ENCODE data around the gene PRKCH. TPM values are rescaled to one million over a fixed set of nuclear protein-coding genes. Genes with fewer than 3 reads are reported as not detected.

The PRKCH gene
- total RNA-seq, 1 experiment from 2014 or later = 12.4 TPM

DNA sequence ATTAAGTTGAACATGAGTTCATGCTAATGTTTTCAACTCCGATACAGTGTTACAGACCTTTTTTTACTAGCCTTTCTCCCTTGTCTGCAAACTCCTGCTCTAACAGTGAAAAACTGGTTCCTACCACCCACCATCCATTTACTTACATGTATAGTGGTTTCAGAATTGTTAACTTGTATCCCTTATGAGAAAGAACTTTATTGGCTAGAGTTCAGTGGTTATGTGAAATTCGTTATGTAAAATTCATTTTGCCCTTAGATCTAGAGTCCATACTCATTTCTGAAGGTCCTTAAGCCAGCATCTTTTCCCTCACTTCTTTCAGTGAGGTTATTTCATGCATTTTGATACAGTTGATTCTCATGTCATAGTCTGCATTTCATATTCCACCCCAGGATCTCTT lies 51.0 kb downstream of the PRKCH start:
- BruUV-seq (replicated peaks) = no TSS peak
- CTCF ChIA-PET = no interaction called here
- no peaks in the 10 kb centered on the region for H3K27me3 Mint-ChIP-seq (ENCODE audit: insufficient read depth, unreplicated experiment)

DNA sequence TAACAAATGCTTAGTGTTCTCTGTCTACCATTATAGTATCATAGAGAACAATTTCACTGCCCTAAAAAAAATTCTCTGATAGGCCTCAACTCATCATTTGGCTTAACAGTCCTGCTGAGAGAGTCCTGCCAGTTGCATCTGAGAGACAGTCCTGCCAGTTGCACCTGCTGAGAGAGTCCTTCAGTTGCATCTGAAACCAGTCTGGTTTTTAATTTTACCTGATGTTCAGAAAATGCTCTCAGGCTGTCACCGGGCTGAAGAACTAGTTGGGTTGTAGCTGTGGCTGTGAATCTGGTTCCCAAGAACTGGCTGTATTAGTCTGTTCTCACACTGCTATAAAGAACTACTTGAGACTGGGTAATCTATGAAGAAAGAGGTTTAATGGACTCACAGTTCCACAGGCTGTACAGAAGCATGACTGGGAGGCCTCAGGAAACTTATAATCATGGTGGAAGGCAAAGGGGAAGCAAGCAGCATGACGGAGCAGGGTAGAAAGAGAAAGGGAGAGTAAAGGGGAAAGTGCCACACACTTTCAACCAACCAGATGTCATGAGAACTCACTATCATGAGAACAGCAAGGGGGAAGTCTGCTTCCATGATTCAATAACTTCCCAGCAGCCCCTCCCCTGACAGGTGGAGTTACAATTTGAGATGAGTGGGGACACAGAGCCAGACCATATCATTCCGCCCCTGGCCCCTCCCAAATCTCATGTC lies 51.6 kb downstream of the PRKCH start:
- intact Hi-C loops (cut with micrococcal nuclease) = no loop called here
- Mint-ChIP-seq H3K4me1 (ENCODE audit: insufficient read depth, unreplicated experiment) (no peaks in the 10 kb centered on the region), H3K36me3 (ENCODE audit: insufficient read depth, unreplicated experiment) (peaks cover 5% of the 10 kb centered on the region), H3K9me3 (ENCODE audit: unreplicated experiment) (peaks cover 9% of the 10 kb centered on the region), H3K27me3 (ENCODE audit: insufficient read depth, unreplicated experiment) (no peaks in the 10 kb centered on the region), H3K27ac (ENCODE audit: low read depth, unreplicated experiment) (no peak overlapping the region), H3K4me3 (ENCODE audit: unreplicated experiment) (no peak overlapping the region)
- no TSS peak for BruUV-seq (replicated peaks)
- TF ChIP-seq, protein P1, sequence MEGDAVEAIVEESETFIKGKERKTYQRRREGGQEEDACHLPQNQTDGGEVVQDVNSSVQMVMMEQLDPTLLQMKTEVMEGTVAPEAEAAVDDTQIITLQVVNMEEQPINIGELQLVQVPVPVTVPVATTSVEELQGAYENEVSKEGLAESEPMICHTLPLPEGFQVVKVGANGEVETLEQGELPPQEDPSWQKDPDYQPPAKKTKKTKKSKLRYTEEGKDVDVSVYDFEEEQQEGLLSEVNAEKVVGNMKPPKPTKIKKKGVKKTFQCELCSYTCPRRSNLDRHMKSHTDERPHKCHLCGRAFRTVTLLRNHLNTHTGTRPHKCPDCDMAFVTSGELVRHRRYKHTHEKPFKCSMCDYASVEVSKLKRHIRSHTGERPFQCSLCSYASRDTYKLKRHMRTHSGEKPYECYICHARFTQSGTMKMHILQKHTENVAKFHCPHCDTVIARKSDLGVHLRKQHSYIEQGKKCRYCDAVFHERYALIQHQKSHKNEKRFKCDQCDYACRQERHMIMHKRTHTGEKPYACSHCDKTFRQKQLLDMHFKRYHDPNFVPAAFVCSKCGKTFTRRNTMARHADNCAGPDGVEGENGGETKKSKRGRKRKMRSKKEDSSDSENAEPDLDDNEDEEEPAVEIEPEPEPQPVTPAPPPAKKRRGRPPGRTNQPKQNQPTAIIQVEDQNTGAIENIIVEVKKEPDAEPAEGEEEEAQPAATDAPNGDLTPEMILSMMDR (IDR thresholded peaks at IDR 0.05; ENCODE audit: unreplicated experiment) = no peak
- no peak for DNase-seq (ENCODE audit: unreplicated experiment)
- CTCF ChIA-PET = no interaction called here
- POLR2A ChIA-PET = no interaction called here

More for the DNA sequence above, 51.0 kb downstream of the PRKCH start:
- peaks cover 9% of the 10 kb centered on the region for H3K9me3 Mint-ChIP-seq (ENCODE audit: unreplicated experiment)
- H3K27ac Mint-ChIP-seq (ENCODE audit: low read depth, unreplicated experiment) = no peak overlapping the region
- intact Hi-C loops (cut with micrococcal nuclease) = no loop called here
- no peak for DNase-seq (ENCODE audit: unreplicated experiment)
- peaks cover 5% of the 10 kb centered on the region for H3K36me3 Mint-ChIP-seq (ENCODE audit: insufficient read depth, unreplicated experiment)
- POLR2A ChIA-PET = interaction anchor here (1.5 kb wide), 1 partner anchor 25 kb away, joined by 3 read pairs; no protein-coding TSS in a partner anchor
- no peaks in the 10 kb centered on the region for H3K4me1 Mint-ChIP-seq (ENCODE audit: insufficient read depth, unreplicated experiment)
- TF ChIP-seq, protein P1 (IDR thresholded peaks at IDR 0.05; ENCODE audit: unreplicated experiment) = no peak
- H3K4me3 Mint-ChIP-seq (ENCODE audit: unreplicated experiment) = no peak overlapping the region

DNA sequence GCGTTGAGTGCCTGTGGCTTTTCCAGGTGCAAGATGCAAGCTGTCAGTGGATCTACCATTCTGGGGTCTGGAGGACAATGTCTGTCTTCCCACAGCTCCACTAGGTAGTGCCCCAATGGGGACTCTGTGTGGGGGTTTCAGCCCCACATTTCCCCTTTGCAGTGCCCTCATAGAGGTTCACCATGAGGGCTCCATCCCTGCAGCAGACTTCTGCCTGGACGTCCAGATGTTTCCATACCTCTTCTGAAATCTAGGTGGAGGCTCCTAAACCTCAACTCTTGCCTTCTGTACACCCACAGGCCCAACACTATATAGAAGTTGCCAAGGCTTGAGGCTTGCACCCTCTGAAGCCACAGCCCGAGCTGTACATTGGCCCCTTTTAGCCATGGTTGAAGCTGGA lies 52.9 kb downstream of the PRKCH start:
- Mint-ChIP-seq H3K4me1 (ENCODE audit: insufficient read depth, unreplicated experiment) (no peaks in the 10 kb centered on the region), H3K4me3 (ENCODE audit: unreplicated experiment) (no peak overlapping the region), H3K27ac (ENCODE audit: low read depth, unreplicated experiment) (no peak overlapping the region), H3K27me3 (ENCODE audit: insufficient read depth, unreplicated experiment) (no peaks in the 10 kb centered on the region), H3K9me3 (ENCODE audit: unreplicated experiment) (peaks cover 9% of the 10 kb centered on the region), H3K36me3 (ENCODE audit: insufficient read depth, unreplicated experiment) (peaks cover 5% of the 10 kb centered on the region)
- CTCF ChIA-PET = no interaction called here
- TF ChIP-seq, protein P1 (IDR thresholded peaks at IDR 0.05; ENCODE audit: unreplicated experiment) = no peak
- intact Hi-C loops (cut with micrococcal nuclease) = no loop called here
- POLR2A ChIA-PET = no interaction called here
- no TSS peak for BruUV-seq (replicated peaks)
- DNase-seq (ENCODE audit: unreplicated experiment) = no peak

DNA sequence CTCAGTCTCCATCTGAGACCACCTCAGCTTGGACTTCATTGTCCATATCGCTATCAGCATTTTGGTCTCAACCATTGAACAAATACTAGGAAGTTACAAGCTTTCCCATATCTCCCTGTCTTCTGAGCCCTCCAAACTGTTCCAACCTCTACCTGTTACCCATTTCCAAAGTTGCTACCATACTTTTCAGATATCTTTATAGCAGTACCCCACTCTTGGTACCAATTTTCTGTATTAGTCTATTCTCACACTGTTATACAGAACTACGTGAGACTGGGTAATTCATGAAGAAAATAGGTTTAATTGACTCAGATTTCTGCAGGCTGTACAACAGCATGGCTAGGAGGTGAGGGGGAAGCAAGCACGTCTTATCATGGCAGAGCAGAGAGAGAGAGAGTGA lies 53.8 kb downstream of the PRKCH start:
- no peak for DNase-seq (ENCODE audit: unreplicated experiment)
- Mint-ChIP-seq H3K9me3 (ENCODE audit: unreplicated experiment) (peaks cover 9% of the 10 kb centered on the region), H3K27ac (ENCODE audit: low read depth, unreplicated experiment) (no peak overlapping the region), H3K36me3 (ENCODE audit: insufficient read depth, unreplicated experiment) (peaks cover 5% of the 10 kb centered on the region), H3K4me1 (ENCODE audit: insufficient read depth, unreplicated experiment) (no peaks in the 10 kb centered on the region), H3K27me3 (ENCODE audit: insufficient read depth, unreplicated experiment) (no peaks in the 10 kb centered on the region), H3K4me3 (ENCODE audit: unreplicated experiment) (no peak overlapping the region)
- intact Hi-C loops (cut with micrococcal nuclease) = no loop called here
- TF ChIP-seq, protein P1 (IDR thresholded peaks at IDR 0.05; ENCODE audit: unreplicated experiment) = no peak
- ChIA-PET CTCF (interaction anchor here (0.6 to 0.7 kb wide), 2 partner anchors 62 to 429 kb away, joined by 3 read pairs; no protein-coding TSS in a partner anchor), POLR2A (no interaction called here)
- no TSS peak for BruUV-seq (replicated peaks)

Data from MCF 10A (cell line).